Fibroblast of skin of right biceps (primary cell): Measurements from ENCODE around the gene CCL24.
"Not testable (repeated sequence)": the region's sequence is repeated elsewhere in the genome, so short reads cannot be mapped to it uniquely, and the experiment has no call there.

Experiments
- DNase-seq: peaks from one replicate; pipeline ENCODE4 v3.0.0-alpha.2; 2013

CCL24 gene

GRCh38 chr7:75813781-75814236 is at the start of gene CCL24:
Gene CCL24 (minus strand): TSS chr7:75813806. CDS start chr7:75813715, 91 bp downstream.
- no peak for DNase-seq

GRCh38 chr7:75861636-75862035 is 48.0 kb upstream of the CCL24 start:
- DNase-seq: peak; percentile 7

DNA sequence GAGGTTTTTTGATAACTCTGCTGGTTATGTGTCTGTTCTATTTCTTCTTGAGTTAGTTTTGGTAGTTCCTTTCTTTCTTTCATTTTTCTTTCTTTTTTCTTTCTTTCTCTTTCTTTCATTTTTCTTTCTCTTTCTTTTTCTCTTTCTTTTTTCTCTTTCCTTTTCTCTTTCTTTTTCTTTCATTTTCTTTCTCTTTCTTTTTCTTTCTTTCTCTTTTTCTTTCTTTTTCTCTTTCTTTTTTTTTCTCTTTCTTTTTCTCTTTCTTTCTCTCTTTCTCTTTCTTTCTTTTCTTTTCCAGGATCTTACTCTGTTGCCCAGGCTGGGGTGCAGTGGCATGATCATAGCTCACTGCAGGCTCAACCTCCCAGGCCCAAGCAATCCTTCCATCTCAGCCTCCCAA is 44.8 kb upstream of the CCL24 start:
- DNase-seq: no peak

DNA sequence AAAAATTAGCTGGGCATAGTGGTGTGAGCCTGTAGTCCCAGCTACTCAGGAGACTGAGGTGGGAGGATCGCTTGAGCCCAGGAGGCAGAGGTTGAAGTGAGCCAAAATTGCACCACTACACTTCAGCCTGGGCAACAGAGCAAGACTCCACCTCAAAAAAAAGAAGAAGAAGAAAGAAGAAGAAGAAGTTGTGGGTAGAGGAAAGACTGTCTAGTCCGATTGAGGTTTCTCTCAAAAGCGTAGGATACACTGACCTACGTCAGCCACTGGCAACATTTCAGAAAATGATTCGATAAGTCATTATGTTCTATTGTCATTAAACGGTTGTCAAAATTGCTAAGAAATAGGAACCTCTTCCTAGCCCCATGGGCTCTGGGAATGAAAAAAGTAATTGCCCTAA is 42.9 kb upstream of the CCL24 start:
- DNase-seq: no peak

GRCh38 chr7:75854813-75855345 is 41.3 kb upstream of the CCL24 start:
- not testable (repeated sequence) for DNase-seq

DNA sequence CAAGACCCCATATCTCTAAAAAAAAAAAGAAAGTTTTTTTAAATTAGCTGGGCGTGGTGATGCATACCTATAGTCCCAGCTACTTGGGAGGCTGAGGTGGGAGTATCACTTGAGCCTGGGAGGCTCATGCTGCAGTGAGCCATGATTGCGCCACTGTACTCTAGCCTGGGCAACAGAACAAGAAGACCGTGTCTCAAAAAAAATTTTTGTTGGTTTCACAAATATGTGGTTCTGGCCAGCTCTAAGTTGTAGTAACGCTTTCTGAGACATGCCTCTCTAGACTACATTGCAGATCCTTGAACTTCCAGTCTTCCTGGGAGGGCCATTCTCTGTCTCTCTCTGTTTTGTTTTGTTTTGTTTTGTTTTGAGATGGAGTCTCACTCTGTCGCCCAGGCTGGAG is 40.6 kb upstream of the CCL24 start:
- DNase-seq: peak; percentile 37

DNA sequence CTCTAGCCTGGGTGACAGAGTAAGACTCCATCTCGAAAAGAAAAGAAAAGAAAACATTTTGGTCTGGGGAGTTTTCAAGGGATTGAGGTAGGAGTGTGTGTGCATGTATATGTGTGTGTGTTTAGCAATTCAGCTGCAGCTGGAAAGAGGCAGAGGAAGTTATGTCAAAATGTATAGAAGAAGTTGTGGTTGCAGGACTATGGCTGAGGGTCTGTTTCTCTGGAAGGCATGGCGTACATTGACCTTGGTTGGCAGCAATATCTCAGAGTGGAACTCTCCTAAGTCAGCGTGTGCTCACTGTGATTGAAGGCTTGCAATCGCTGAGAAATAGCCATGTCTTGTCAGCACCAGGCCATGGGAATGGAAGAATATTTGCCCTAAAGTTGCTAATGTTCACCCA is 36.6 kb upstream of the CCL24 start:
- DNase-seq: no peak

DNA sequence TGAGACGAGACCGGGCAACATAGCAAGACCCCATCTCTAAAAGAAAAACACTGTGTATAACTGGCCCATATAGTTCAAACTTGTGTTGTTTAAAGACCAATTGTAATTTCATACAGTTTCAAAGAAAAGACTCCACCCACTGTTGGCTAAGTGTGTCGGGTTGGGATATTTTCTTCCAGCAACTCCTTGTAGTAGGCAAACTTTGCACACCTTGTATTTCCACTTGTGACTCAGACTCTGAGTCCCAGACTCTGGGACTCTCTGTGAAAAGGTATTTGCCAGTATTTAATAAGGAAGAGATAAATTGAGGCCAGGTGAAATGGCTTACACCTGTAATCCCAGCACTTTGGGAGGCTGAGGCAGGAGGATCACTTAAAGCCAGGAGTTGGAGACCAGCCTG is 36.0 kb upstream of the CCL24 start:
- no peak for DNase-seq

DNA sequence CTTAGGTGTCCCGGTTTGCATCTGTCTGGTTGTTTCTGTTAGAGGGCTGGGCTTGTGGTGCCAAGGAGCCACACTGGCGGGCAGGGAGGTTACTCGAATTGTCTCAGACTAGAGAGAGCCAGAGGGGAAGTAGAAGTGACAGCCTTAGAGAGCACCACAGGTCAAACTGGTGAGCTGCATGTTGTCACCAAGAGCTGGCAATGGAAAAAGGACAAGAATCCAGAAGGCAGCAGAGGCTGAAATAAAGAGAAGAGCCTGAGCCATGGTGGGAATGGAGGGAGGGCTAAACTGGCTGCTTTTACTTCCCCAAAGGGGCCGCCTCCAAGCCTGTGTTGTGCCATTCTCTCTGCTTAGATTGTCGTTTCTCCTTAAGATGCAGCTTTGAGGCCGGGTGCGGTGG is 34.1 kb upstream of the CCL24 start:
- no peak for DNase-seq

DNA sequence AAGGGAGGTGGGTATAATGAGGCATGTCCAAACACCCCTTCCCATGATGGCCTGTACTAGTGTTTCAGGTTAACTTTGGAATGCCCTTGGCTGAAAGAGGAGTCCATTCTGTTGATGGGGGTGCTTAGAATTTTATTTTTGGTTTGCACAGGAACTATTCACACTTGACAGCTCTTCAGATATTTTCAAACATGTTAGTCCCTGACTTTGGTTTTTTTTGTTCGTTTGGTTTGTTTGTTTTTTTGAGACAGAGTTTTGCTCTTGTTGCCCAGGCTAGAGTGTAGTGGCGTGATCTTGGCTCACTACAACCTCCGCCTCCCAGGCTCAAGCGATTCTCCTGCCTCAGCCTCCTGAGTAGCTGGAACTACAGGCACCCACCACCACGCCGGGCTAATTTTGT is 31.5 kb upstream of the CCL24 start:
- DNase-seq: not testable (repeated sequence)

DNA sequence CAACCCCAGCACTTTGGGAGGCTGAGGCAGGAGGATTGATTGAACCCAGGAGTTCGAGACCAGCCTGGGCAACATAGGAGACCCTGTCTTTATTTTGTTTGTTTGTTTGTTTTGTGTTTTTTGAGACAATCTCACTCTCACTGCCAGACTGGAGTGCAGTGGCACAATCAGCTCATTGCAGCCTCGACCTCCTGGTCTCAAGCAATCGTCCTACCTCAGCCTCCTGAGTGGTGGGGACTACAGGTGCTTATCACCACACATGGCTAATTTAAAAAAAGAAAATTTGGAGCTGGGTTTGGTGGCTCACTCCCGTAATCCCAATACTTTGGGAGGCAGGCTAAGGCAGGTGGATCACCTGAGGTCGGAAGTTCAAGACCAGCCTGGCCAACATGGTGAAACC is 30.6 kb upstream of the CCL24 start:
- no peak for DNase-seq

DNA sequence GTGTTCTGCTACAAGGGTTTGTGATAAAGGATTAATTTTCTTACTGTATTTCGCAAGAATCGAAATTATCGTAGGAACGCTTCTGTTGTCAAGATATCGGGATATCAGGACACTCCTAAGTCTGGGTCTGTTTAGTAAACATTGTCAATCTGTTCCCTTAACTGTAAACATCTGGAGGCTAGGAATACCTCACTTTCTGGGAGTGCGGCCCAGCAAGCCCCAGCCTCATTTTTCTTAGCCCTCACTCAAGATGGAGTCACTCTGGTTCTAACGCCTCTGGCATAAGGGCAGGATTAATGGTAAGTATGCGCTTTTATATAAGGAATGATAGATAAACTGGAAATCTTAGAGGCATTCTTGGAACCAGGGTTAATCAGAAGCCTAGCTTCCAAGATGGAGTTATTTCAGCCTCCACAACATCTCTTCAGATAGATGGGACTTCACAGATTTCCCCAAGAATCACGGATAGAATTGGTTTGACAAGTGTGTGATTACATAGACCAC is 30.1 kb upstream of the CCL24 start:
- no peak for DNase-seq

DNA sequence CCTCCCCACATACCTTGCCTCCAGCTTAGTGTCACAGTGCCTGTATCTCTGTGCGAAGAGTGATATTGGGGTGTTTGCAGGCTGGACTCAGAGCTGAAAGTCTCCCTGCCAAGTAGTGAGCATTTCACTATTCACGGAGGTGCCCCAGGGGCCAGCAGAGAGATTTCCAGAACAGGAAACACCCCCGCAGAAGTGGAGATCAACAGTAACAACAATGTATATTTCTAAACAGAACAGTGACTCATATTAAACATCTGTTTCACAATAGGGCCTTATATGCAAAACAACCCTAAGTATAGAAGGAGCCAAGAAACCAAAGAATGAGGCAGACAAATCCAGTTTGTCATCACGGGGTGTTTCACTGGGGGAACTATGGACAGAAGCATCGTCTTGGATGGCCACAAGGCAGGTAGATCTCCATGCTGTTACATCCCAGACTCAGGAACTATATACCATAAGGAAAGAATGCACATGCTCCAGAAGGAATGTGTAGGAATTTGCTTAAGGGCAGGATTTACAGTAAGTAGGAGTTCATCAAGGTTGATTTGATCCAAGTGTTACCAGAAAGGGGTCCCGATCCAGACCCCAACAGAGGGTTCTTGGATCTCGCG is 29.3 kb upstream of the CCL24 start:
- DNase-seq: peak; percentile 78

DNA sequence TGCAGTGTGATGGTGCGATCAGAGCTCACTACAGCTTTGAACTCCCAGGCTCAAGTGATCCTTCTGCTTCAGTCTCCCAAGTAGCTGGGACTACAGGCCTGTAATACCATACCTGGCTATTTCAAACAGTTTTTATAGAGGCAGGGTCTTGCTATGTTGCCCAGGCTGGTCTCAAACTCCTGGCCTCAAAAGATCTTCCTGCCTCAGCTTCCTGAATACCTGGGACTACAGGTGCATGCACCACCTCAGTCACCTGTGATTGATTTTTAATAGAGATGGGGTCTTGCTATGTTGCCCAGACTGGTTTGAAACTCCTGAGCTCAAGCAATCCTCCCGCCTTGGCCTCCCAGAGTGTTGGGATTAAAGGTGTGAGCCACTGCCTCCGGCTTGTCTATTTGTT is 26.4 kb upstream of the CCL24 start:
- no peak for DNase-seq

- DNase-seq: not testable (repeated sequence)
Measured at GRCh38 chr7:75838281-75838930, 24.8 kb upstream of the CCL24 start.

- no peak for DNase-seq
Measured at GRCh38 chr7:75836798-75837197, 23.2 kb upstream of the CCL24 start.

GRCh38 chr7:75835688-75836285 is 22.2 kb upstream of the CCL24 start:
- no peak for DNase-seq

DNA sequence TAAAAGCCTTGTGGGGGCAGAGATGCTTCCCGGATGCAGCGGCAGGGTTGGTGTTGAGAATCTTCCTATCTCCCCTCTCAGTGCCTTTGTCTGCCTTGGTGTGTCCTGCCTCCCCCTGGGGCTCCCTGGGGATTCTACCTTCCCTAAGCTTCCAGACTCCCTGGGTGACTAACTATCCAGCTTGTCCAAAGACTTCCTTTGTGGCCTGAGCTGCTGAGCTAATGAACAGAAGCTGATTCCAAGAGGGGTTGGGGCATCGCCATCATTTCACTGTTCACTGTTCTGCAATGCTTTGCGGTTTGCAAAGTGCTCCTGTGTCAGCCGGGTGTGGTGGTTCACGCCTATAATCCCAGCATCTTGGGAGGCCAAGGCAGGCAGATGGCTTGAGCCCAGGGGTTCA is 20.1 kb upstream of the CCL24 start:
- DNase-seq: peak; percentile 50

- DNase-seq: no peak
Measured at GRCh38 chr7:75830978-75831377, 17.4 kb upstream of the CCL24 start.

GRCh38 chr7:75829656-75830055 is 16.1 kb upstream of the CCL24 start:
- peak; percentile 79 for DNase-seq

DNA sequence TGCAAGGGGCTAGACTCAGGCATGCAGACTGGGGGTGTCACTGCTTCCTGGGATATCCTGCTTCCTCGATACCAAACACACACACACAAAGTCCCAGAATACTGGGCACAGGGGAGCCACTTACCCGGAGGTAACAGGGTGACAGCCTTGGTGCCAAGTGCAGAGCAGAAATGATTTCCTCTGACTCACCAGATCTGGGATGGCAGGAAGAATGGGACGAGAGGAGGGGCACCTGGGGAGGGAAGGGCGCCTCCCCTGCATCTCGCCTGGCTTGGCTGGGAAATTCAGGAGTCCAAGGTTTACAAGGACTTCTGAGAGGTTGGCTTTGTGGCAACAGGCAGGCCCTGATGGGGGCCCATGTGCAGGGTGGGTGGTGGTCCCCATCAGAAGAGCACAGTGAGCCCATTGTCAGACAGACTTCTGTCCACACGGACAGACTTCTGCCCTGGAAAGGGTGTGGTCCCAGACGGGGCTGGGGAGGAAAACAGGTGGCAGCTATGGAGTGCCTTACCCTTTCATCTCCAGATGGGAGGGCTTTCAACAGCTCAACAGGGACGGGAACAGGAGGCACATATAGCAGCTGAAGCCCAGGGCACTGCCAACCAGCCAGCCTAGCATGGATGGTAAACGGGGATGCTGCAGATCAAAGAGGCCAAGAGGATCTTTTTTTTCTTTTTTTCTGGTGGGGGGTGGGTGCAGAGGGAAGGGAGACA is 9.7 kb upstream of the CCL24 start:
- DNase-seq: no peak

DNA sequence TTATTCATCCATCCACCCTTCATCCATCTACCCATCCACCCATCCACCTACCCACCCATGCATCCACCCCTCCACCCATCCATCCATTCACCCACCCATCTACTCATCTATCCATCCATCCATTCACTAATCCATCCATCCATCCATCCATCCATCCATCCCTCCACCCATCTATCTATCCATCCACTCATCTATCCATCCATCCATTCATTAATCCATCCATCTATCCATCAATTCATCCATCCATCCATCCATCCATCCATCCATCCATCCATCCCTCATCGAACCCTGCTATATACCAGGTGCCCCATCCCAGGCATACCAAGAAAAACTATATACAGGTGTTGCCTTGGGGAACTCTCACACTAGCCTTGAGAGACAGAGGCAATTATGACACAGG is 7.1 kb upstream of the CCL24 start:
- DNase-seq: no peak

GRCh38 chr7:75819711-75820110 is 6.1 kb upstream of the CCL24 start:
- no peak for DNase-seq
